NCI-H2227 treated with DMSO at 0.1 percent for 48 hours (cell line): ENCODE results near the gene PSIP1.
"Not testable (repeated sequence)": the region's sequence is repeated elsewhere in the genome, so short reads cannot be mapped to it uniquely, and the experiment has no call there.

ENCODE experiments used
- DNase-seq: peaks from one replicate; lab custom pipeline; 2025; lab: John Stamatoyannopoulos, UW

The PSIP1 gene

GRCh38 chr9:15510789-15511575, at the start of gene PSIP1:
Gene PSIP1, minus strand, starts transcription at chr9:15510970. Its CDS starts 782 bp downstream, at chr9:15510188.
- DNase-seq, result peak; percentile 92

- no peak for DNase-seq
Measured at GRCh38 chr9:15553528-15553898, 42.7 kb upstream of the PSIP1 start.

GRCh38 chr9:15552636-15553527, 42.1 kb upstream of the PSIP1 start, which contains the start of gene CCDC171:
Gene CCDC171, plus strand, starts transcription at chr9:15553043. Its CDS starts 11,046 bp downstream, at chr9:15564089.
- DNase-seq, result peak; percentile 96

- DNase-seq, result no peak
Measured at GRCh38 chr9:15549611-15550010, 38.8 kb upstream of the PSIP1 start.

GRCh38 chr9:15543047-15543813, 32.5 kb upstream of the PSIP1 start:
- DNase-seq, result no peak

GRCh38 chr9:15542624-15543023, 31.9 kb upstream of the PSIP1 start:
- no peak for DNase-seq

GRCh38 chr9:15541872-15542271, 31.1 kb upstream of the PSIP1 start:
- DNase-seq, result no peak

DNA sequence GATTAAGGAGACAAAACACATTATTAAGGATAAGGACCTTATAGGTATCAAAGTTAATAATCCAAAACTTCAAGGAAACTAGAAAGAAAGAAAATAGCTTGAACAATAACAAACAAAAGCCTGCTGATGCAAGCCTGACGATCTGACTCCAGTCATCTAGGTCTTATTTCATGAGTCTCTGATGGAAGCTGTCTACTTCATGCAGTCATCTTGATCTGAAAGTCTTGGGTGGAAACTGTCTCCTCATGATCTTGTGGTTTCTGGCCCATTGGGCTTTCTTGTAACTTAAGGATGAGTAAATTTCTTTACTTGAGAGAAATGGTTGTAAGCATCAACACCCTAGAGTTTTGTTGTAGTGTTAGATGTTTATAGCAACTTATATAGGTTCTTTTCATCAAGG, 20.6 kb upstream of the PSIP1 start:
- no peak for DNase-seq

GRCh38 chr9:15529566-15530324, 19.0 kb upstream of the PSIP1 start:
- DNase-seq, result no peak

GRCh38 chr9:15527035-15527434, 16.3 kb upstream of the PSIP1 start:
- not testable (repeated sequence) for DNase-seq

GRCh38 chr9:15525958-15526357, 15.2 kb upstream of the PSIP1 start:
- DNase-seq, result no peak

DNA sequence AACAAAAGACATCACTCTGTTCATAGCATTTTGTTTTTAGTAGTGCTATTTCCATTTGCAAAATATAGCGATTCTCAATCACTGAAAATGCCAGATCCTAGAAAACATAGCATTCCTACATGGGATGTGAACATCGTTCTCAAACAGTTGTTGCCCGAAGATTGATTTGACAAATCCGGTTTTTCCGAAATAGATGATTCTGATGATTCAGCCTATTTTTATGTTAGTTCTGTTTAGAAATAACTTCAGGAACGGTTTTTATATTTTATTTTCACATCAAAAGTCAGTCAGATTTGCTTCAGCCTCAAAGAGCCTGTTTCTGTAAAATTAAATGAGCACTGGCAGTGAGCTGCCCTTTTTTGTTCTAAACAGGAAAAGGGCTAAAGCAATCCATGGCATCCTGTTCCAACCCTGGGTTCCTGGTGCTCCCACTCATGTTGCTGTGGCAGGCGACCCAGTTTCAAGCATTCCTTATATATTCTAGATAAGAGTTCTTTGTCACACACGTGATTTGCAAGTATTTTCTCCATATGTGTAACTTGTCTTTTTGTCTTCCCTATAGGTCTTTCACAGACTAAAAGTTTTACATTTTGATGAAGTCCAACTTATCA, 14.2 kb upstream of the PSIP1 start:
- DNase-seq, result no peak

DNA sequence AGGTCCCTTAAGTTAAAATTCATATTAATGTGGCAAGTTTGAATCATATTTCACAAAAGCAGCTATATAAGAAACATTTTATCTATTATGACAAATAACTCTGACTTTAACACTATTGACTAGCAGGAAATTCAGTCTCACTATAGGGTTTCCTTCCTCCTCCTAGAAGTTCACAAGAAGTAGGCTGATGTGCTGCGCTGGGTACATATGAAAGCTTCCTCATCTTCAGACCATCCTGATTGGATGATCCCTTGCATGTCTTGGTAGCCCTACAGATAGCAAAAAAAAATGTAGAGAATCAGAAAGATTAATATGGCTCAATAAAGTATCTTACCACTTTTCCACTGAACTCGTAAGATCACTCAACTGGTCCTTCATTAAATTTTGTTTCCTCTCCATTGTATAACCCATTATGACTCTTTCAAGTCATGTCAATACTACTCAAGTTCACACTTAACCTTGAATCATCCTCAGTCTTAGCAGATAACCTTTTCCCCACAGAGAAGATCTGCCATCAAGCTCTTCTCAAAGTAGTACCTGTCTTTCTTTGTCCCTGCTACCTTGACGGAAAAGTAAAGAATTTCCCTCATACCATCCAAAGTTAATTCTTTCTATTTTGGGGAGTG, 11.5 kb upstream of the PSIP1 start:
- no peak for DNase-seq

DNA sequence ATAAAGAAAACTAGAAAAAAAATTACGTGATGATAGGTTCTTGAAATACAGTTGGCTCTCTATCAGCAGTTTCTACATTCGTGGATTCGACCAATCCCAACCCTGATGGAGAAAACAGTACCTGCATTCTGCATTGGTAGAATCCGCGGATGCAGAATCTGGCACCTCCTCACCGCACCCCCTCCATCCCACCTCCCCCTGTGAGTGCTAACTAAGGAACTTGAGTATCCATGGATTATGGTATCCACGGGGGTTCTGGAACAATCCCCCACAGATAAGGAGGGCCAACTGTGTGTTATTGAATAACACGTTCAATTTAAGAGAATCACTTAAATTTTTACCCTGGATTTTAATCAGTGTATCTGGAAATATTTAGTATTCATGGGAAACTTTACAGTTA, 10.5 kb upstream of the PSIP1 start:
- no peak for DNase-seq

- DNase-seq, result no peak
Measured at GRCh38 chr9:15519831-15520230, 9.1 kb upstream of the PSIP1 start.

GRCh38 chr9:15513335-15513734, 2.6 kb upstream of the PSIP1 start:
- DNase-seq, result no peak

GRCh38 chr9:15512889-15513288, 2.1 kb upstream of the PSIP1 start:
- DNase-seq, result no peak

DNA sequence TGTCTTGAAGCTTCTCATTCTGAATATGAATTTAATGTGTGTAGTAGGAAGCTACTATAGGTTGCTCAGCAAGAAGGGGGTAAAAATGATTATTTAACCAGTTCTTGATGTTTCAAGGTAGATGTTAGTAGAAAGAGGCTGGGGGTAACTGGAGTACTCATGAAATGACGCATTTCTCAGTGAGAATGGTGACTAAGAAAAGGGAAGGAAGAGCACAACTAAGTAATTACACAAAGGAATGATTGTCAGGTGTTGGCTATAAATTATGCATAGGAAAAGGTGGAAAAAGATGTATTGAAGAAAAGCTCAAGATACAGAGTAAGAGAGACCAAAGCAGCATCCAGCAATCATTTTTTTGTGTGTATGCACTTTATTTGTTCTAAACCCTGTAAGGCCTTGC, 1.4 kb upstream of the PSIP1 start:
- no peak for DNase-seq

- DNase-seq, result peak; percentile 29
Measured at GRCh38 chr9:15509931-15510788, 610 bp downstream of the PSIP1 start.

DNA sequence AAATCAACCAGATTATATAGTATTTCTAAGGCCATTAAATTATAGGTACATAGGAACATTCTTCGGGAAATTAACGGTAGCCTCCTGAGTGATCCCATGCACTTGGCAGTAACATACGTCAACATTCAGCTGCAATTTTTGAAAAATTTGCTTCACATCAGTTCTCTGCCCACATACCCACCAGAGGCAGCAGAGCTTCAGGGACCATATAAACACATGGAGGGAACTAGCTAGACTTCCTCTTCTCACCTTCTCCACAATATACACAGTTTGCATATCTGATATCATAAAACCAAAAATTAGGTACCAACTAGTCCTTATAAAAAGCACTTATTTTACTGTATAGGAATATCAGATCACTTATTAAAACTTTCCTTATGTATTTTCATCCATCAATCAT, 4.8 kb downstream of the PSIP1 start:
- DNase-seq, result no peak
